Endothelial cell of umbilical vein (primary cell): ENCODE measurements around the gene UBE2F.

Source experiments
- EZH2 ChIP-seq: IDR thresholded peaks from 2 replicates; pipeline ENCODE4 v1.6.1; 2012; ENCODE audit warnings: borderline replicate concordance, low read depth, mild to moderate bottlenecking, moderate library complexity, low read length, inconsistent platforms; ENCODE audit not compliant: severe bottlenecking
- POLR2A ChIP-seq: IDR thresholded peaks from 2 replicates; pipeline ENCODE4 v1.6.1; 2012; ENCODE audit warnings: low read depth, mild to moderate bottlenecking, control low read depth, low read length
- POLR2AphosphoS5 ChIP-seq: IDR thresholded peaks from 2 replicates; pipeline ENCODE4 v1.6.1; 2012; ENCODE audit warnings: low read depth, mild to moderate bottlenecking, control low read depth, low read length, moderate library complexity; ENCODE audit not compliant: insufficient read depth
- TF ChIP-seq, protein P1 (sequence below), 2 donors: IDR thresholded peaks; 1 replicate in 1 of 2; 2 replicates in 1 of 2; pipeline ENCODE4 v1.5.1; 2011; ENCODE audit warnings: low read length in 2 of 2, mild to moderate bottlenecking in 2 of 2, moderate library complexity in 2 of 2, control low read depth in 1 of 2, inconsistent platforms in 1 of 2, low read depth in 1 of 2; ENCODE audit not compliant: insufficient read depth in 1 of 2; ENCODE audit errors: extremely low read depth in 1 of 2

GRCh38 chr2:237952851-237953250 lies 14.0 kb upstream of the UBE2F start:
- TF ChIP-seq POLR2AphosphoS5: no peak
- no peak for TF ChIP-seq EZH2
- TF ChIP-seq, protein P1, sequence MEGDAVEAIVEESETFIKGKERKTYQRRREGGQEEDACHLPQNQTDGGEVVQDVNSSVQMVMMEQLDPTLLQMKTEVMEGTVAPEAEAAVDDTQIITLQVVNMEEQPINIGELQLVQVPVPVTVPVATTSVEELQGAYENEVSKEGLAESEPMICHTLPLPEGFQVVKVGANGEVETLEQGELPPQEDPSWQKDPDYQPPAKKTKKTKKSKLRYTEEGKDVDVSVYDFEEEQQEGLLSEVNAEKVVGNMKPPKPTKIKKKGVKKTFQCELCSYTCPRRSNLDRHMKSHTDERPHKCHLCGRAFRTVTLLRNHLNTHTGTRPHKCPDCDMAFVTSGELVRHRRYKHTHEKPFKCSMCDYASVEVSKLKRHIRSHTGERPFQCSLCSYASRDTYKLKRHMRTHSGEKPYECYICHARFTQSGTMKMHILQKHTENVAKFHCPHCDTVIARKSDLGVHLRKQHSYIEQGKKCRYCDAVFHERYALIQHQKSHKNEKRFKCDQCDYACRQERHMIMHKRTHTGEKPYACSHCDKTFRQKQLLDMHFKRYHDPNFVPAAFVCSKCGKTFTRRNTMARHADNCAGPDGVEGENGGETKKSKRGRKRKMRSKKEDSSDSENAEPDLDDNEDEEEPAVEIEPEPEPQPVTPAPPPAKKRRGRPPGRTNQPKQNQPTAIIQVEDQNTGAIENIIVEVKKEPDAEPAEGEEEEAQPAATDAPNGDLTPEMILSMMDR (IDR thresholded peaks at IDR 0.05; ENCODE audit: extremely low read depth in 1 of 2, insufficient read depth in 1 of 2, low read depth in 1 of 2, low read length in 2 of 2): no peak
- no peak for TF ChIP-seq POLR2A
